GM12878 (cell line): ENCODE data around the gene CXCR6. TPM values are rescaled to one million over a fixed set of nuclear protein-coding genes. Genes with fewer than 3 reads are reported as not detected.
A peak's percentile ranks its signal among the peaks of the same experiment; 100 is the strongest.

Experiments used
- ASH2L ChIP-seq: fragments of 300-600, 200-600 bp; sonication (generic); IDR thresholded peaks from 2 replicates; pipeline ENCODE4 v1.6.1; 2017; ENCODE audit warnings: low read depth, mild to moderate bottlenecking, borderline replicate concordance
- BCL11A ChIP-seq: IDR thresholded peaks from 2 replicates; pipeline ENCODE4 v1.6.1; 2011; ENCODE audit warnings: low read depth, low read length
- BMI1 ChIP-seq: fragments of 450-650 bp; IDR thresholded peaks from 2 replicates; pipeline ENCODE4 v1.6.1; 2016; ENCODE audit warnings: mild to moderate bottlenecking, moderate library complexity, borderline replicate concordance
- BRCA1 ChIP-seq: IDR thresholded peaks from 2 replicates; pipeline ENCODE4 v1.6.1; 2011; ENCODE audit warnings: low read depth, low read length, improper control_type of control experiment
- CBFB ChIP-seq: IDR thresholded peaks from 2 replicates; pipeline ENCODE4 v1.6.1; 2016; ENCODE audit warnings: antibody characterized with exemption, low read depth
- EP300 ChIP-seq, 2 experiments: fragments of 150-350 bp in 1 of 2; IDR thresholded peaks; 2 replicates each; pipeline ENCODE4 v1.6.1; 2011 to 2012; ENCODE audit warnings: low read depth in 2 of 2, low read length in 2 of 2, borderline replicate concordance in 1 of 2, improper control_type of control experiment in 1 of 2, inconsistent platforms in 1 of 2; ENCODE audit not compliant: control insufficient read depth in 1 of 2
- EZH2 ChIP-seq: IDR thresholded peaks from 2 replicates; pipeline ENCODE4 v1.6.1; 2012; ENCODE audit warnings: low read depth, mild to moderate bottlenecking, control low read depth, inconsistent platforms, low read length, borderline replicate concordance; ENCODE audit not compliant: control insufficient read depth
- JUND ChIP-seq: IDR thresholded peaks from 2 replicates; pipeline ENCODE4 v1.6.1; 2012; ENCODE audit warnings: low read depth, mild to moderate bottlenecking, low read length, improper control_type of control experiment, moderate library complexity
- KLF5 ChIP-seq: fragments of 450-650 bp; IDR thresholded peaks from 2 replicates; pipeline ENCODE4 v1.6.1; 2014; ENCODE audit warnings: mild to moderate bottlenecking; ENCODE audit not compliant: partially characterized antibody
- MAX ChIP-seq: IDR thresholded peaks from 2 replicates; pipeline ENCODE4 v1.6.1; 2012; ENCODE audit warnings: low read depth, low read length, improper control_type of control experiment
- NBN ChIP-seq: fragments of 450-650 bp; IDR thresholded peaks from 2 replicates; pipeline ENCODE4 v1.6.1; 2016
- NRF1 ChIP-seq: conservative IDR thresholded peaks from 2 replicates; pipeline ENCODE4 v1.6.1; 2011; ENCODE audit warnings: mild to moderate bottlenecking, low read depth, low read length, improper control_type of control experiment
- POLR2AphosphoS5 ChIP-seq: IDR thresholded peaks from 2 replicates; pipeline ENCODE4 v1.6.1; 2011; ENCODE audit warnings: mild to moderate bottlenecking, low read length, inconsistent platforms
- RELB ChIP-seq: fragments of 450-650 bp; IDR thresholded peaks from 2 replicates; pipeline ENCODE4 v1.6.1; 2017; ENCODE audit warnings: low read depth, mild to moderate bottlenecking, moderate library complexity
- STAT1 ChIP-seq: fragments of 450-650 bp; conservative IDR thresholded peaks from 2 replicates; pipeline ENCODE4 v1.6.1; 2014; ENCODE audit warnings: antibody characterized with exemption, mild to moderate bottlenecking
- SUPT20H ChIP-seq: IDR thresholded peaks from 2 replicates; pipeline ENCODE4 v1.6.1; 2011; ENCODE audit warnings: low read depth, mild to moderate bottlenecking, low read length, moderate library complexity, borderline replicate concordance; ENCODE audit not compliant: control insufficient read depth
- SUZ12 ChIP-seq: fragments of 200-600 bp; sonication (generic); IDR thresholded peaks from one replicate; pipeline ENCODE4 v1.6.1; 2018; ENCODE audit warnings: antibody characterized with exemption, mild to moderate bottlenecking; ENCODE audit not compliant: unreplicated experiment
- YBX1 ChIP-seq: fragments of 450-650 bp; IDR thresholded peaks from 2 replicates; pipeline ENCODE4 v1.6.1; 2016; ENCODE audit warnings: antibody characterized with exemption
- ZNF274 ChIP-seq: IDR thresholded peaks from one replicate; pipeline ENCODE4 v1.8.0; 2011; ENCODE audit not compliant: insufficient read length, insufficient read depth
- ZNF384 ChIP-seq: IDR thresholded peaks from 2 replicates; pipeline ENCODE4 v1.6.1; 2012; ENCODE audit warnings: low read depth, mild to moderate bottlenecking, low read length, improper control_type of control experiment, borderline replicate concordance
- polyA plus RNA-seq, 11 experiments: library from polyadenylated mRNA; depleted of rRNA in 4 of 11; unstranded in 6 of 11; stranded (reverse) in 5 of 11; fragments of >200 nt; fragmentation: Nextera tagmentation in 4 of 11; fragmentation: Illumina TruSeq in 1 of 11; extraction: Ambion mirVana in 4 of 11; extraction: Trizol in 1 of 11; gene quantifications; 1 replicate in 1 of 11; 2 replicates in 10 of 11; pipeline versions ENCODE4 v1.2.1 to v1.2.3, GENCODE V29; 2011 to 2016; ENCODE audit warnings: inconsistent platforms in 2 of 11, missing spikeins in 2 of 11, low read depth in 1 of 11
- total RNA-seq, 4 experiments: library from RNA; depleted of rRNA in 3 of 4; stranded (reverse); fragments of >200 nt in 3 of 4; fragmentation: Illumina TruSeq in 1 of 4; extraction: Trizol in 1 of 4; gene quantifications; 2 replicates each; pipeline versions ENCODE4 v1.2.1 to v1.2.3, GENCODE V29; 2013 to 2021
- TF ChIP-seq, protein P1 (sequence below): IDR thresholded peaks from 2 replicates; pipeline ENCODE4 v1.6.1; 2012; ENCODE audit warnings: low read length, inconsistent platforms
- TF ChIP-seq, protein P2 (sequence below): fragments of 450-650 bp; conservative IDR thresholded peaks from 2 replicates; pipeline ENCODE4 v1.6.1; 2017; ENCODE audit warnings: mild to moderate bottlenecking, moderate library complexity
- TF ChIP-seq, protein P3 (sequence below): fragments of 450-650 bp; IDR thresholded peaks from 2 replicates; pipeline ENCODE4 v1.6.1; 2018; ENCODE audit warnings: borderline replicate concordance, mild to moderate bottlenecking; ENCODE audit not compliant: partially characterized antibody

Gene CXCR6
- total and polyA plus RNA-seq, 10 of the 15 experiments (the other 5 are each of a cell fraction or from before 2014, with no cell fraction given): 0.04 to 0.20 (median 0.12) TPM; not detected in 5

- TF ChIP-seq BCL11A (peak; percentile 70; the same call in 1 of the 2 replicates), RELB (peak; percentile 98), JUND (no peak), MAX (0 out of 2 replicates have a peak, but pooled peaks have one; percentile 26), EP300 (IDR thresholded peaks at IDR 0.05; ENCODE audit: borderline replicate concordance in 1 of 2, control insufficient read depth in 1 of 2, low read depth in 2 of 2, low read length in 2 of 2) (peak; percentile 59 to 76; a peak in 3 of 4 replicates), EZH2 (no peak), KLF5 (no peak), CBFB (peak; percentile 90), SUZ12 (no peak), NBN (peak; percentile 86), STAT1 (no peak), NRF1 (no peak), ASH2L (no peak), ZNF274 (no peak), YBX1 (no peak), BMI1 (no peak), SUPT20H (no peak), POLR2AphosphoS5 (no peak; the same call in 1 of the 2 replicates), BRCA1 (no peak), ZNF384 (peak; percentile 80; the same call in 1 of the 2 replicates)
- TF ChIP-seq, protein P1, sequence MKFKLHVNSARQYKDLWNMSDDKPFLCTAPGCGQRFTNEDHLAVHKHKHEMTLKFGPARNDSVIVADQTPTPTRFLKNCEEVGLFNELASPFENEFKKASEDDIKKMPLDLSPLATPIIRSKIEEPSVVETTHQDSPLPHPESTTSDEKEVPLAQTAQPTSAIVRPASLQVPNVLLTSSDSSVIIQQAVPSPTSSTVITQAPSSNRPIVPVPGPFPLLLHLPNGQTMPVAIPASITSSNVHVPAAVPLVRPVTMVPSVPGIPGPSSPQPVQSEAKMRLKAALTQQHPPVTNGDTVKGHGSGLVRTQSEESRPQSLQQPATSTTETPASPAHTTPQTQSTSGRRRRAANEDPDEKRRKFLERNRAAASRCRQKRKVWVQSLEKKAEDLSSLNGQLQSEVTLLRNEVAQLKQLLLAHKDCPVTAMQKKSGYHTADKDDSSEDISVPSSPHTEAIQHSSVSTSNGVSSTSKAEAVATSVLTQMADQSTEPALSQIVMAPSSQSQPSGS: peak; percentile 74; the same call in 1 of the 2 replicates
- TF ChIP-seq, protein P2, sequence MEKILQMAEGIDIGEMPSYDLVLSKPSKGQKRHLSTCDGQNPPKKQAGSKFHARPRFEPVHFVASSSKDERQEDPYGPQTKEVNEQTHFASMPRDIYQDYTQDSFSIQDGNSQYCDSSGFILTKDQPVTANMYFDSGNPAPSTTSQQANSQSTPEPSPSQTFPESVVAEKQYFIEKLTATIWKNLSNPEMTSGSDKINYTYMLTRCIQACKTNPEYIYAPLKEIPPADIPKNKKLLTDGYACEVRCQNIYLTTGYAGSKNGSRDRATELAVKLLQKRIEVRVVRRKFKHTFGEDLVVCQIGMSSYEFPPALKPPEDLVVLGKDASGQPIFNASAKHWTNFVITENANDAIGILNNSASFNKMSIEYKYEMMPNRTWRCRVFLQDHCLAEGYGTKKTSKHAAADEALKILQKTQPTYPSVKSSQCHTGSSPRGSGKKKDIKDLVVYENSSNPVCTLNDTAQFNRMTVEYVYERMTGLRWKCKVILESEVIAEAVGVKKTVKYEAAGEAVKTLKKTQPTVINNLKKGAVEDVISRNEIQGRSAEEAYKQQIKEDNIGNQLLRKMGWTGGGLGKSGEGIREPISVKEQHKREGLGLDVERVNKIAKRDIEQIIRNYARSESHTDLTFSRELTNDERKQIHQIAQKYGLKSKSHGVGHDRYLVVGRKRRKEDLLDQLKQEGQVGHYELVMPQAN: no peak
- TF ChIP-seq, protein P3, sequence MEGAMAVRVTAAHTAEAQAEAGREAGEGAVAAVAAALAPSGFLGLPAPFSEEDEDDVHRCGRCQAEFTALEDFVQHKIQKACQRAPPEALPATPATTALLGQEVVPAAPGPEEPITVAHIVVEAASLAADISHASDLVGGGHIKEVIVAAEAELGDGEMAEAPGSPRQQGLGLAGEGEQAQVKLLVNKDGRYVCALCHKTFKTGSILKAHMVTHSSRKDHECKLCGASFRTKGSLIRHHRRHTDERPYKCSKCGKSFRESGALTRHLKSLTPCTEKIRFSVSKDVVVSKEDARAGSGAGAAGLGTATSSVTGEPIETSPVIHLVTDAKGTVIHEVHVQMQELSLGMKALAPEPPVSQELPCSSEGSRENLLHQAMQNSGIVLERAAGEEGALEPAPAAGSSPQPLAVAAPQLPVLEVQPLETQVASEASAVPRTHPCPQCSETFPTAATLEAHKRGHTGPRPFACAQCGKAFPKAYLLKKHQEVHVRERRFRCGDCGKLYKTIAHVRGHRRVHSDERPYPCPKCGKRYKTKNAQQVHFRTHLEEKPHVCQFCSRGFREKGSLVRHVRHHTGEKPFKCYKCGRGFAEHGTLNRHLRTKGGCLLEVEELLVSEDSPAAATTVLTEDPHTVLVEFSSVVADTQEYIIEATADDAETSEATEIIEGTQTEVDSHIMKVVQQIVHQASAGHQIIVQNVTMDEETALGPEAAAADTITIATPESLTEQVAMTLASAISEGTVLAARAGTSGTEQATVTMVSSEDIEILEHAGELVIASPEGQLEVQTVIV: no peak
Measured at GRCh38 chr3:45904931-45905330, 38.3 kb upstream of the CXCR6 start (continued).
